ENCODE results near the gene PRCC. TPM values are rescaled to one million over a fixed set of nuclear protein-coding genes. Genes with fewer than 3 reads are reported as not detected.

PRCC gene
- total RNA-seq, 1 donor from 2014 or later, result 110 TPM

DNA sequence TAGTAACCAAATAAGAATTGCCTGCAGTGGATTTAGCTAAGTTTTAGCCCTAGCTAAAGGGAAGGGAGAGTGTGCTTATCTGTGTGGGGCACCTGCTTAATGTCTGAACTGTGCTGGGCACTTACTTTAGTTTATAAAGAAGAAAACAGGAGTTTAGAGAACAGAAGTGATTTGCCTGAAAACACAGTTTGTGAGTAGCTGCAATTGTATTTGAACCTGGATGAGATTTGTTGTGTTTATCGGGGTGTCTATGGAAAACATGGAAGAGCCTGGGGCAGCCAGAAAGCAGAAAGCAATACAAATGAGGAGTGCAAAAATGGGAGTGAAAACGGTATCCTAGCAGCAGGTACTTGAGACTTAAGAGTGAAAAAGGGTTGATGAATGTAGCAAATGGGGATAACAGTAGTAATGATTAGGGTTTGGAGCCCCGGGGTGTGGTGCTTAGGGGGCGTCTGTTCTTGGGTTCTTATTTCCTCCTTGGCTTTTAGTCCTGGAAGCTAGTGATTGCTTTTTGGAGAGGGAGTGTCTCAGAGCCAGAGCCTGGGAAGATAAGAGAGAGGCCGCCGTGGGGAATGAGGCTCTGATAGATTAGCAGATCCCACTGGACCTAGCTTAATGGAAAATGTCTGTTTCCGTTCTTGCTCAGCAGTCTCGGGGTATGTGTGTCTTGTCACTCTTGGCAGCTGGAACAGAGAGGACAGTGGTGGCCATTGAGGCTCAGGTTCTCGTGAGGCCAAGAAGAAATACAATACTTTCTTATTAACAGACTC is 5.6 kb downstream of the PRCC start:
- Mint-ChIP-seq H3K27ac (no peak overlapping the region), H3K9me3 (no peaks in the 10 kb centered on the region), H3K27me3 (ENCODE audit: low read depth) (no peaks in the 10 kb centered on the region), H3K4me3 (ENCODE audit: low read depth) (no peak overlapping the region), H3K4me1 (ENCODE audit: low read depth) (peaks cover 58% of the 10 kb centered on the region), H3K36me3 (ENCODE audit: low read depth) (peaks cover 63% of the 10 kb centered on the region)
- no peak for DNase-seq (ENCODE audit: low spot score)
- intact Hi-C loops (cut with micrococcal nuclease), result no loop called here

DNA sequence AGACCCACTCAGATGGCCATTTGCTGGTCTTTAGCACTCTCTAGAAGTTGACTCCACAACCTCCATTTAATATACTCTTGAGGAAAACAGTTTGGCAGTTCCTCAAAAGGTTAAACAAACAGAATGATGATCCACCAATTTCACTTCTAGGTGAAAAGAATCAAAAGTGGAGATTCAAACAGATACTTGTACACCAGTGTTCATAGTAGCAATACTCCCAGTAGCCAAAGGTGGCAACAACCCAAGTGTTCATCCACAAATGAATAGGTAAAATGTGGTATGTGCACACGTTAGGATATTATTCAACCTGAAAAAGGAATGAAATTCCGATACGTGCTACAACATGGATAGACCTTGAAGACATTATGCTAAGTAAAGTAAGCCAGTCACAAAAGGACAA is 6.3 kb downstream of the PRCC start:
- intact Hi-C loops (cut with micrococcal nuclease), result no loop called here
- H3K4me1 Mint-ChIP-seq (ENCODE audit: low read depth), result peaks cover 59% of the 10 kb centered on the region
- H3K4me3 Mint-ChIP-seq (ENCODE audit: low read depth), result no peak overlapping the region
- H3K27ac Mint-ChIP-seq, result no peak overlapping the region
- no peaks in the 10 kb centered on the region for H3K9me3 Mint-ChIP-seq
- H3K36me3 Mint-ChIP-seq (ENCODE audit: low read depth), result peaks cover 64% of the 10 kb centered on the region
- no peak for DNase-seq (ENCODE audit: low spot score)
- no peaks in the 10 kb centered on the region for H3K27me3 Mint-ChIP-seq (ENCODE audit: low read depth)

DNA sequence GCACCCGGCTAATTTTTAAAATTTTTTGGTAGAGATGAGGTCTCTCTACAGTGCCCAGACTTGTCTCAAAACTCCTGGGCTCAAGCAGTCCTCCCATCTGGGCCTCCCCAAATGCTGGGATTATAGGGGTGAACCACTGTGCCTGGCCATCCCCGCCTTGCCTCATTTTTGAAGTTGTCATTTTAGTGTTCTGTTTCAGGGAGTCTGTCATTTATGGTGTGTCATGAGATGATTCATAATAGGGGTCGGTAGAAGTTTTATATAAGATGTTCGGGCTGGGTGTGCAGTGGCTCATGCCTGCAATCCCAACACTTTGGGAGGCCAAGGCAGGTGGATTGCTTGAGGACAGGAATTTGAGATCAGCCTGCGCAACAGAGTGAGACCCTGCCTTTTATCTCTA is 8.5 kb downstream of the PRCC start:
- peaks cover 46% of the 10 kb centered on the region for H3K36me3 Mint-ChIP-seq (ENCODE audit: low read depth)
- intact Hi-C loops (cut with micrococcal nuclease), result no loop called here
- H3K9me3 Mint-ChIP-seq, result no peaks in the 10 kb centered on the region
- H3K27ac Mint-ChIP-seq, result peak overlapping the region; percentile 44
- H3K27me3 Mint-ChIP-seq (ENCODE audit: low read depth), result no peaks in the 10 kb centered on the region
- no peak for DNase-seq (ENCODE audit: low spot score)
- no peak overlapping the region for H3K4me3 Mint-ChIP-seq (ENCODE audit: low read depth)
- peaks cover 45% of the 10 kb centered on the region for H3K4me1 Mint-ChIP-seq (ENCODE audit: low read depth)

DNA sequence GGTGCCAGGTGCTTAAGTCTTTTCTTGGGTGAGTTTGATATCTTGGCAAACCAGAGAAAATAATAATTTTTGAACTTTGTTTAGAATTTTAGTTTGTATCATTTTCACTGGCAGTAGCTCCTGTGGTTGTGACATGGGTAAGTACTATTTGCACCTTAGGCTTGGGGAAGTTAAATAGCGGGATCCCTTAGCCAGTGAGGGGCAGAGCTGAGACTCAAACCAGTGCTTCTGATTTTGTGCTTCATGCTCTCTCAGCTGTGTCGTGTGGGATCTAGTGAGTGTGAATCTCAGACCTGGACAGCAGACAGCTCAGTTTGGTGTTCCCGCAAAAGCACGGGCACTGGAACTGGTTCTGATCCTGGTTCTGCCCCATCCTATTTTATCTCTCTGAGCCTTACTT is 9.6 kb downstream of the PRCC start:
- H3K36me3 Mint-ChIP-seq (ENCODE audit: low read depth), result peaks cover 50% of the 10 kb centered on the region
- peaks cover 49% of the 10 kb centered on the region for H3K4me1 Mint-ChIP-seq (ENCODE audit: low read depth)
- no peaks in the 10 kb centered on the region for H3K27me3 Mint-ChIP-seq (ENCODE audit: low read depth)
- intact Hi-C loops (cut with micrococcal nuclease), result no loop called here
- no peaks in the 10 kb centered on the region for H3K9me3 Mint-ChIP-seq
- H3K27ac Mint-ChIP-seq, result no peak overlapping the region
- no peak overlapping the region for H3K4me3 Mint-ChIP-seq (ENCODE audit: low read depth)
- DNase-seq (ENCODE audit: low spot score), result no peak

DNA sequence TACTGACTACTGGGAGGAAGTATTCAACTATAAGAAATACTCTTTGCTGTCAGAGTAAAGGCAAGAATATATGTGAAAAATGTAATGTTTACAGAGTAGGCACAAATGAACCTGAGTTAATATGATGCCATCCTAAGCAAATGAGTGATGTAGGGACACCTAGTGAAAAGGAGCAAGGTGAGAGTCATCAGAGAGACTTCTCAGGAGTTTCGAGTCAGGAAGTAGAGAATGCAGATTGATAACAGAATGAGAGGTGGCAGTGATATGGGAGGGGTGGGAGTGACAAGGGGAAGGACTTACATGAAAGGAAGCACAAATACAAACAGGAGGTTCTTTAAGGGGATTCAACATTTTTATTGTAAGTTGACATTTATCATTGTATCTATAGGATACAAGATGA is 10.2 kb downstream of the PRCC start:
- H3K27ac Mint-ChIP-seq, result peak overlapping the region; percentile 6
- no peaks in the 10 kb centered on the region for H3K27me3 Mint-ChIP-seq (ENCODE audit: low read depth)
- intact Hi-C loops (cut with micrococcal nuclease), result no loop called here
- H3K9me3 Mint-ChIP-seq, result no peaks in the 10 kb centered on the region
- peaks cover 43% of the 10 kb centered on the region for H3K4me1 Mint-ChIP-seq (ENCODE audit: low read depth)
- DNase-seq (ENCODE audit: low spot score), result no peak
- peaks cover 52% of the 10 kb centered on the region for H3K36me3 Mint-ChIP-seq (ENCODE audit: low read depth)
- H3K4me3 Mint-ChIP-seq (ENCODE audit: low read depth), result no peak overlapping the region

DNA sequence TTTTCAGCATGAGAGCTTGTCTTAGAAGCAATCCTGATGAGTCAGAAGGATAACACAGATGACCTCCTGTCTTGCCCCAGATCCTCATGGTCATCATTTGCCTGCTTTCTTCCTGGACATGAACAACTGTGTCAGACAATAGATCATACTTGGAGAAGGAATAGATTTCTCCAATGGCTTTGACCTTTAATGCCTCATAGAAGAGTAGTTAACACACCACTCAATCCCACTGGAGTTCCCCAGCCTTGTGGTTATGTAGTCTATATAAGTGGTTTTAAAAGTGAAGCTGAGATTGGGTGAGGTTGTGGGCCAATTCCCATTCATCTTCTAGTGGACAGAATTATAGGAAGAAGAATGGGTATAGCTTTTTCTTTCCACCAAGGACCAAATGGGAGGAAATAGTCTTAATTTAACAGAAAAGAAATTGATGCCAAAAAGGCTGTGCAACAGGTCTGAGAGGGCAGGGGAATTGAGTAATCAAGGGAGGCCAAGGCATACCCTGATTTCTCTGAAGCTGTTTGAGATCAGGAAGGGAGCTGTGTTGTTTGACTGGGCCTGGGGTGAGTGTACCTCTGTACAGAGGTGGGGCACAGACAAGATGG is 14.4 kb downstream of the PRCC start:
- intact Hi-C loops (cut with micrococcal nuclease), result no loop called here
- Mint-ChIP-seq H3K9me3 (no peaks in the 10 kb centered on the region), H3K4me3 (ENCODE audit: low read depth) (no peak overlapping the region), H3K27ac (peak overlapping the region; percentile 5), H3K4me1 (ENCODE audit: low read depth) (peaks cover 24% of the 10 kb centered on the region), H3K27me3 (ENCODE audit: low read depth) (no peaks in the 10 kb centered on the region), H3K36me3 (ENCODE audit: low read depth) (peaks cover 48% of the 10 kb centered on the region)
- DNase-seq (ENCODE audit: low spot score), result no peak

DNA sequence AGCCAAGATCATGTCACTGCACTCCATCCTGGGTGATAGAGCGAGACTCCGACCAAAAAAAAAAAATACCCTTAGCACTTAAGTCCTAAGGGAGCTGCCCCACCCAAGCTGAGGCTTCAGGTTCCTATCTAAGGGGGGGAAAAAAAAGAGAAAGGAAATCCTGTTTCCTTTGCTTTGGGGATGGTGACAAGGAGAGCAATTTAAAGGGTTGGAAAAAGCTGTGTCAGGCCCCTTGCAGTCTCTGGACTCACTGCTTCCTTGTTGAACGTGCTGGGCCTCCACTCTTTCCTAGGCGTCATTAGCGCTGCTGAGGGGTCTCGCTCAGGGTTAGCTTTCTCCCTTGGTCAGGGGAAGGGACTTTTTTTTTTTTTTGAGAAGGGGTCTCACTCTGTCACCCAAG is 18.1 kb downstream of the PRCC start:
- no peak for DNase-seq (ENCODE audit: low spot score)
- H3K36me3 Mint-ChIP-seq (ENCODE audit: low read depth), result peaks cover 66% of the 10 kb centered on the region
- intact Hi-C loops (cut with micrococcal nuclease), result no loop called here

DNA sequence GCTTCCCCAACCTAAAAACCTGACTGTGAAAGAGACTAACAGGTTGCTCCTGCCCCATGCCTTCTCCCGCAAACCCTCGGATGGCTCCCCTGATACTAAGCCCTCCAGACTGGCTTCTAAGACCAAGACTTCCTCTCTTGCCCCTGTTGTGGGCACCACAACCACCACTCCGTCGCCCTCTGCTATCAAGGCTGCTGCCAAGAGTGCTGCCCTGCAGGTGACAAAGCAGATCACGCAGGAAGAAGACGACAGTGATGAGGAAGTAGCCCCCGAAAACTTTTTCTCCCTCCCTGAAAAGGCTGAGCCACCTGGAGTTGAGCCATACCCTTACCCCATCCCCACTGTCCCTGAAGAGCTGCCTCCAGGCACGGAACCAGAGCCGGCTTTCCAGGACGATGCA is 19.3 kb downstream of the PRCC start:
- Mint-ChIP-seq H3K27ac (no peak overlapping the region), H3K27me3 (ENCODE audit: low read depth) (no peaks in the 10 kb centered on the region), H3K4me3 (ENCODE audit: low read depth) (no peak overlapping the region), H3K9me3 (no peaks in the 10 kb centered on the region), H3K4me1 (ENCODE audit: low read depth) (peaks cover 3% of the 10 kb centered on the region), H3K36me3 (ENCODE audit: low read depth) (peaks cover 65% of the 10 kb centered on the region)
- no peak for DNase-seq (ENCODE audit: low spot score)
- intact Hi-C loops (cut with micrococcal nuclease), result no loop called here

More for the DNA sequence above, 18.1 kb downstream of the PRCC start:
- H3K9me3 Mint-ChIP-seq, result no peaks in the 10 kb centered on the region
- no peak overlapping the region for H3K27ac Mint-ChIP-seq
- H3K4me3 Mint-ChIP-seq (ENCODE audit: low read depth), result no peak overlapping the region
- peaks cover 10% of the 10 kb centered on the region for H3K4me1 Mint-ChIP-seq (ENCODE audit: low read depth)
- no peaks in the 10 kb centered on the region for H3K27me3 Mint-ChIP-seq (ENCODE audit: low read depth)

DNA sequence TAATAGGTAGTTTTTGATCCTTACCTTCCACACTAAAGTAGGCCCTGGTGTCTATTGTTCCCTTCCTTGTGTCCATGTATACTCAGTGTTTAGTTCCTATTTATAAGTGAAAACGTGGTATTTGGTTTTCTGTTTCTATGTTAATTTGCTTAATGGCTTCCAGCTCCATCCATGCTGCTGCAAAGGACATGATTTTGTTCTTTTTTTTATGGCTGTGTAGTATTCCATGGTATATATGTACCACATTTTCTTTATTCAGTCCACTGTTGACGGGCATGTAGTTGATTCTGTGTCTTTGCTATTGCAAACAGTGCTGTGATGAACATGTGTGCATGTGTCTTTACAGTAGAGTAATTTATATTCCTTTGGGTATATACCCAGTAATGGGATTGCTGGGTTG is 20.8 kb downstream of the PRCC start:
- Mint-ChIP-seq H3K9me3 (no peaks in the 10 kb centered on the region), H3K27ac (no peak overlapping the region), H3K4me1 (ENCODE audit: low read depth) (no peaks in the 10 kb centered on the region)

DNA sequence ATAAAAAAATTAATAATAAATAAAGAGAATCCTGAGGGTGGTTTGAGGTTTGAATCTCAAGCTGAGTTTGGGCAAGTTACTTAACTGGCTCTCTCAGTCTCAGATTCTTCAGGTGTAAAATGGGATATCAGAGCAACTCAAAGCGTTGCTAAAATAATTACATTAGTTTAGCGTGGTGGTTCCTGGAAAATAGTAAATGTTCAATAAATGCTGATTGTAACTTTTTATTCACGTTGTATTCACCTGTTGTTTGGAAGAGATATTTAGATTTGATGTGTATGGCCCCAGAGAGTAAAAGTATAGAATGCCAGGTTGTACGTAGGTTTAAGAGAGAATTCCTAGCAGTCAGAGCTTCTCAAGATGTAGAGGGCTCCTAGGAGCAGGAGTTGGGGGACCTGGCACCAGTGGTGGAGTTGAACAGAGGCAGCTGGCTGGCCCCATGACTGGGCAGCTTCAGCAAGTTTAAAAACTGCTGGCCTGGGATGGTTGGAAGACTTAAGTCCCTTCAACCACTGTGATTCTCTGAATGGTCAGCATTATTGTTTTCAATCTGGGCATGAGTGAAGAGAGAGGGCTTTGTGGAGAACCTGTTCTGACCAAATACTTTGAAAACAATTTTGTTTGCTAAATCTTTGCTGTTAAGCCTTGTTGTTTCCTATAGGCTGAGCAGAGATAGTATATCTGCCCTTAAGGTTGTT is 22.4 kb downstream of the PRCC start:
- H3K4me1 Mint-ChIP-seq (ENCODE audit: low read depth), result no peaks in the 10 kb centered on the region
- H3K9me3 Mint-ChIP-seq, result no peaks in the 10 kb centered on the region
- no peak overlapping the region for H3K4me3 Mint-ChIP-seq (ENCODE audit: low read depth)
- no peak overlapping the region for H3K27ac Mint-ChIP-seq
- H3K27me3 Mint-ChIP-seq (ENCODE audit: low read depth), result no peaks in the 10 kb centered on the region
- intact Hi-C loops (cut with micrococcal nuclease), result no loop called here
- DNase-seq (ENCODE audit: low spot score), result no peak
- peaks cover 68% of the 10 kb centered on the region for H3K36me3 Mint-ChIP-seq (ENCODE audit: low read depth)

More for the DNA sequence above, 20.8 kb downstream of the PRCC start:
- DNase-seq (ENCODE audit: low spot score), result no peak
- intact Hi-C loops (cut with micrococcal nuclease), result no loop called here
- Mint-ChIP-seq H3K36me3 (ENCODE audit: low read depth) (peaks cover 61% of the 10 kb centered on the region), H3K4me3 (ENCODE audit: low read depth) (no peak overlapping the region), H3K27me3 (ENCODE audit: low read depth) (no peaks in the 10 kb centered on the region)

DNA sequence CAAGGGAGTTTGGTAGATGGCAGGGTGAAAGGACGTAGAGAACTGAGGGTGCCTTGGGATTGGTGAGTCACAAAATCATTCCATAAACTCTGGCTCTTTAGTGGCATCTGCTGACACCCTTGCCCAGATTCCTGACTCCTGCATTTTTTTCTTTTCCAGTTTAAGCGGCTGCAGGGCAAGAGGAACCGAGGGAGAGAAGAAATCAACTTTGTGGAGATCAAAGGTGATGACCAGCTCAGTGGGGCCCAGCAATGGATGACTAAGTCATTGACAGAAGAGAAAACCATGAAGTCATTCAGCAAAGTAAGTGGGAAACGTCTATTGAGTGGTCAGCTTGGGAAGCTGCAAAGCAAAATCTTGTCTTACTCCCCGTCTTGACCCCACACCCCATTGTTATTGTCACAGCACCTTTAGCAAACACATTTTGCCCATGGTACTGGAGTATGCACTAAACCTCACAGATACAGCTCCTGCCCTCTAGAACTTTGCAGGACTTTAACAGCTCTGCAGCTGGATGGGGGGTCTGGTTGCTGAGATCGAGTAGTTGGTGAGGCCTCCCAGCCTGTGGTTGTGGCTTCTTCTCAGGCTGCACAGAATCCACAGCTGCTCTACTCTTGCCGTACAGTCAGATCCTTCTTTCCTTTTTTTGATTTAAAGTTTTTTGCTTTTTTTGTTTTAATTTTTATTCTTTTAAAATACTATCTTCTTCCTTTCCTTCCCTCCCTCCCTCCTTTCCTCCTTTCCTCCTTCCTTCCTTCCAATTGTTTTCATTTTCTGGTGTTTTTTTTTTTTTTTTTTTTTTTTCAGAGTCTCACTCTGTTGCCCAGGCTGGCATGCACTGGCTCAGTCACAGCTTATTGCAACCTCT is 27.4 kb downstream of the PRCC start:
- H3K9me3 Mint-ChIP-seq, result no peaks in the 10 kb centered on the region
- H3K27me3 Mint-ChIP-seq (ENCODE audit: low read depth), result no peaks in the 10 kb centered on the region
- H3K36me3 Mint-ChIP-seq (ENCODE audit: low read depth), result peaks cover 75% of the 10 kb centered on the region
- H3K27ac Mint-ChIP-seq, result no peak overlapping the region
- peaks cover 7% of the 10 kb centered on the region for H3K4me1 Mint-ChIP-seq (ENCODE audit: low read depth)
- H3K4me3 Mint-ChIP-seq (ENCODE audit: low read depth), result no peak overlapping the region
- no peak for DNase-seq (ENCODE audit: low spot score)
- intact Hi-C loops (cut with micrococcal nuclease), result no loop called here

DNA sequence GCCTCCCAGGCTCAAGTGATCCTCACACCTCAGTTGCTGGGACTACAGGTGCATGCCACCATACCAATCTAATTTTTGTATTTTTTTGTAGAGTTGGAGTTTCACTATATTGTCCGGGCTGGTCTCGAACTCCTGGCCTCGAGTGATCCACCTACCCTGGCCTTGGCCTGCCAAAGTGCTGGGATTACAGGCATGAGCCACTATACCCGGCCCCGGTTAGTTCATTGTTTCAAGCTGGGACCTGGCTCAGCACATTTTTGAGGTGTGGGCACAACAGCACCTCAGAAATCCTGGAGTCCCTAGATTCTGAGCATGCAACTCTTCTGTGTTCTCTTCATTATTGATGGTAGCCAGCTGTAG is 28.0 kb downstream of the PRCC start:
- H3K27me3 Mint-ChIP-seq (ENCODE audit: low read depth), result no peaks in the 10 kb centered on the region
- H3K4me1 Mint-ChIP-seq (ENCODE audit: low read depth), result peaks cover 10% of the 10 kb centered on the region
- intact Hi-C loops (cut with micrococcal nuclease), result no loop called here
- DNase-seq (ENCODE audit: low spot score), result no peak
- H3K9me3 Mint-ChIP-seq, result no peaks in the 10 kb centered on the region
- H3K4me3 Mint-ChIP-seq (ENCODE audit: low read depth), result no peak overlapping the region
- H3K27ac Mint-ChIP-seq, result no peak overlapping the region
- peaks cover 74% of the 10 kb centered on the region for H3K36me3 Mint-ChIP-seq (ENCODE audit: low read depth)
